Activated naive CD4-positive, alpha-beta T cell treated with anti-CD3 and anti-CD28 coated beads, Interleukin-2, amount 50 U/mL, for 72 hours (primary cell): ENCODE measurements around the gene PCBP3. TPM values are rescaled to one million over a fixed set of nuclear protein-coding genes. Genes with fewer than 3 reads are reported as not detected.
A peak's percentile ranks its signal among the peaks of the same experiment; 100 is the strongest.
"Not testable (repeated sequence)": the region's sequence is repeated elsewhere in the genome, so short reads cannot be mapped to it uniquely, and the experiment has no call there.

Source experiments
- ATAC-seq, 2 donors: fragments of 150-1000 bp; cut with Tn5 transposase; 2 replicates each; pipeline ENCODE4 v1.10.0; 2021; ENCODE audit warnings: mild to moderate bottlenecking in 2 of 2, moderate library complexity in 2 of 2
- DNase-seq, 2 donors: peaks; one replicate each; pipeline ENCODE4 v3.0.0; 2021 to 2022; ENCODE audit warnings: low spot score in 2 of 2
- H3K27ac Mint-ChIP-seq, 2 donors: one replicate each; pipeline ENCODE4 v1.8.0; 2022; ENCODE audit warnings: mild to moderate bottlenecking in 2 of 2, mixed read lengths in 2 of 2
- H3K36me3 Mint-ChIP-seq, 2 donors: one replicate each; pipeline ENCODE4 v1.8.0; 2022; ENCODE audit warnings: mixed read lengths in 2 of 2
- H3K9me3 Mint-ChIP-seq, 2 donors: one replicate each; pipeline ENCODE4 v1.8.0; 2022; ENCODE audit warnings: mixed read lengths in 2 of 2
- total RNA-seq, 2 donors: library from RNA; stranded (reverse); gene quantifications; one replicate each; pipeline ENCODE4 v1.2.3, GENCODE V29; 2022

PCBP3 gene
- total RNA-seq, 2 donors from 2014 or later: 19.7 to 26.3 TPM

DNA sequence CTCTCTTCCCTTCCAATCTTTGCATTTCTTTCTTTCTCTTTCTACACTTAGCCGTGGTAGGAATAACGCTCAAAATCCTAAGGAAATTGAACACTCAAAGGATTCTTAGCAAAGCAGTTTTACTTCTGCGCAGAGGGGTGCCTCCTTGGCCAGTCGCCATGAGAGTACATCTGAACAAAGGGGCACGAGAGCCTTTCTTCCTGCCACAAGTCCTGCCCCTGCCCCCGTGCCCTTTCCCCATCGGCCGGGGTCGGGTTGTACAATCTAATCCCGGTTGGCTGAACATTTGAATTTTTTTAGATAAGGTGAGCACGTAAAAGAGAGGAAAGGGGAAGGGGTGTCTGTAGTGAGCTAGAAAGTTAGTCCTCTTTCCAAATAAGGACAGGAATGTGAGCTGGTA is 309.4 kb downstream of the PCBP3 start:
- Mint-ChIP-seq H3K27ac (no peak overlapping the region), H3K9me3 (no peaks in the 10 kb centered on the region), H3K36me3 (no peaks in the 10 kb centered on the region)
- DNase-seq: no peak
- no peak for ATAC-seq

DNA sequence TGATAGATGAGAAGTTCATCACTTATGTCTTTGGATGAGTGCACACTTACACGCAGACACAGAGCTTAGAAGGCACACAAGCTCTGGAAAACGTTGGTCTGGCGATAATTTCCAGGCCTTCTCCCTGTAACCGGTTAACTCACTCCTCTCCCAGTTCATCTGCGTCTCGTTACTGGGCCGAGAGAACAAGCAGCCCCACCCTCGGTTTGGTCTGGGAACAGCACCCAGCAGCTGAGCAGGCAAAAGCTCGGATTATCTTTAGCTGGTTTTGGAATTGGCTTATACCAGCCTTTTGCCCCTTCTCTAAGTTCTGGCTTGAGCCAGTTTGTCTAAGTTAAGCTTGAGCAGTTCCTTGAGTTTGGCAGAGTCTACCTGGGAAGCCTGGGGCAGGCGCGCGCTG is 310.7 kb downstream of the PCBP3 start:
- no peak overlapping the region for H3K27ac Mint-ChIP-seq
- H3K36me3 Mint-ChIP-seq: no peaks in the 10 kb centered on the region
- no peaks in the 10 kb centered on the region for H3K9me3 Mint-ChIP-seq
- DNase-seq (no peak), ATAC-seq (no peak)

DNA sequence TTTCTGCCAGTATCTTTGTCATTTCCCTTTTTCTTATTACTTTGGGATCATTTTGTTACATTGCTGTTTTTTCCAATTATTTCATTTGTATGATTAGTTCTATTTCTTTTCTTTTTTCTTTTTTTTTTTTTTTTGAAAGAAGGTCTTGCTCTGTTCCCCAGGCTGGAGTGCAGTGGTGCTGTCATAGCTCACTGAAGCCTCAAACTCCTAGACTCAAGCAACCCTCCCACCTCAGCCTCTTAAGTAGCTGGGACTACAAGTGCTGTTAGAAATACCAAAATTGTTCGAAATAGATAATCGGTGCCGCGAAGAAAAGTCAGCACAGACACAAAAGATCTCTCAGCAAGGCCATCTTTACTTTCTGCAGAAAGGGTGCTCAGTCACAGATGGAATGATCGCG is 311.4 kb downstream of the PCBP3 start:
- Mint-ChIP-seq H3K36me3 (no peaks in the 10 kb centered on the region), H3K27ac (no peak overlapping the region), H3K9me3 (no peaks in the 10 kb centered on the region)
- no peak for DNase-seq
- ATAC-seq: no peak

DNA sequence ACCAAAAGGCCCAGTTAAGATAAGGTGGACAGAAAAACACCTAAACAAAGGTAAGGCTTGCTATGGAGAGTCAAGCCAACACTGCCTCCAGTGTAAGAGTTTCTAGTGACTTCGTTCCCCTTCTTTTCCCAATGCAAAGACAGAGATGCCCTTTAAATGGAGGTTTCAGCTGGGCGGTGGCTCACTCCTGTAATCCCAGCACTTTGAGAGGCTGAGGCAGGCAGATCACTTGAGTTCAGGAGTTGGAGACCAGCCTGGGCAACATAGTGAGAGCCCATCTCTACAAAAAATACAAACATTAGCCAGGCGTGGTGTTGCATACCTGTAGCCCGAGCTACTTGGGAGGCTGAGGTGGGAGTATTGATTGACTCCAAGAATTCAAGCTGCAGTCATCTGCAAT is 314.0 kb downstream of the PCBP3 start:
- H3K9me3 Mint-ChIP-seq: peaks cover 0 to 7% of the 10 kb centered on the region in 2 donors
- peaks cover 0 to 16% of the 10 kb centered on the region in 2 donors for H3K36me3 Mint-ChIP-seq
- no peak overlapping the region for H3K27ac Mint-ChIP-seq
- no peak for ATAC-seq
- no peak for DNase-seq

DNA sequence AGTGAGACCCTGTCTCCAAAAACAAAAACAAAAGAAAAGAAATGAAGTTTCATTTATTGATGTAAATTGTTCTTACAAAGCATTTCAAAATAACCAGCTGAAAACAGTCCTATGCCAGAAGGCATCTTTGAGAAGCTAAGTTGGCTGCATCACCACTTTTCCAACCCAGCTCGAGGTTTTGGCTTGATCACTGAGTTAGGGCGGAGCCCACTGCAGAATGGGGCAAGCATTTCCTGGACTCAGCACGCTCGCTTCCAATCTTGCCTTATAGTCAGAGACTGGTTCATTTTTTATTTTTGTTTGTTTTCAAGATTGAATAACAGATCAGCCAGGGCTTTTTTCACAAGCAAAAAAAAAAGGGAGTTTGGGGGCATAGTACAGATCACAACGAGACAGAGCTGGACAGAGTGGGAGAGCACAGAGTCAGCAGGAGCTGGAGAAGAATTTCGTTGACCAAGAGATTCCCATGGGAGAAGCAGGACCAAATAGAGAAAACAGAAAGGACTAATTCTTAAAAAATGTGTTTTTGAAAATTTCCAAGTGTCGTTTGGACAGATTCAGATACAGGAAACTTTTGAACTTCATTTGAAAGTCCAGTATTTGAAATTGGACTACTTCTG is 314.6 kb downstream of the PCBP3 start:
- Mint-ChIP-seq H3K27ac (no peak overlapping the region), H3K36me3 (peaks cover 0 to 22% of the 10 kb centered on the region in 2 donors), H3K9me3 (peaks cover 0 to 10% of the 10 kb centered on the region in 2 donors)
- no peak for DNase-seq
- no peak for ATAC-seq

DNA sequence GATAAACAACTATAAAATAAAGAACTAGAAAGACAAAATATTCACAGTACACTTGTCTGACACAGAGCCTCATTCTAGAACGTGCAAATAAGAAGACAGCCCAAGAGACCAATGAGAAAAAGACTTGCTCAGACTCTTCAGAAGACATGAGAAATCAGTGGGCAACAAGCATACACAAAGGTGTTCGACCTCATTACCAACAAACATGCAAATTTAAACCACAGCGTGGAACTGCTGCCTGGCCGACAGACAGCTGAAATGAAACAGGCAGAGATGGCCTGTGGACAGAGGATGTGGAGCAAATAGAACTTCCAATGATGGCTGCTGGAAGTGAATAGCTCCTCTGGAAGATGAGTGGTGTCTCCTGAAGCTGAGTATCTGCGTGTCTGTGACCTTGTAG is 315.7 kb downstream of the PCBP3 start:
- Mint-ChIP-seq H3K27ac (no peak overlapping the region), H3K36me3 (peaks cover 0 to 25% of the 10 kb centered on the region in 2 donors), H3K9me3 (peaks cover 0 to 18% of the 10 kb centered on the region in 2 donors)
- DNase-seq (no peak), ATAC-seq (no peak)

DNA sequence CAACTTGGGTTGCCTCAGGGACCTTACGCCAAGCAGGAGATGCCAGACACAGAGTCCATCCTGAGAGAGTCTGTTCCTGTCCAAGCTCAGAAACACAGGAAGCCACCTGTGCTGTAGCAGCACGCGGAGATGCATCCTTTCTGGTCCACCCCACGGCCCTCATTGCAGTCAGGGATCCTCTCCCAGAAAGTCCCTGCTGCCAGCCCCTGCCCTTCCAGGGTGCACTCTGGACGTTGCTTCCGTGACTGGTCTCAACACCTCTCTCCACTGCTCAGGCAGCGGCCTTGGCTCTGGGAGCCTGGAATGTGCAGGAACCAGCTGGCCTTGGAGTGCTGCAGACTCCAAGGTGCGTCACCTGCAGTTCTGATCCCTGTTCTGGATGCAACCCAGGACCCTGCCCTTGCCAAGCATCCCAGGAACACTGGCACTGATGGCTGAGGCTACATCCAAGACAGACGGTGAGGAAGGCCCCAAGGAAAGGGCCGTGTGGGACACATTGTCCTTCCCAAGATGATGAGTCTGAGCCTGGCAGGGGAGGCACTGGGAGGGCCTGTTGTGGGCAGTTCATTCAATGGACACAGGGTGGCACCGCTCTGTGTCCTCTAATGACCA is 316.4 kb downstream of the PCBP3 start:
- DNase-seq (no peak), ATAC-seq (no peak)
- Mint-ChIP-seq H3K9me3 (peaks cover 0 to 19% of the 10 kb centered on the region in 2 donors), H3K27ac (no peak overlapping the region), H3K36me3 (peaks cover 0 to 25% of the 10 kb centered on the region in 2 donors)

DNA sequence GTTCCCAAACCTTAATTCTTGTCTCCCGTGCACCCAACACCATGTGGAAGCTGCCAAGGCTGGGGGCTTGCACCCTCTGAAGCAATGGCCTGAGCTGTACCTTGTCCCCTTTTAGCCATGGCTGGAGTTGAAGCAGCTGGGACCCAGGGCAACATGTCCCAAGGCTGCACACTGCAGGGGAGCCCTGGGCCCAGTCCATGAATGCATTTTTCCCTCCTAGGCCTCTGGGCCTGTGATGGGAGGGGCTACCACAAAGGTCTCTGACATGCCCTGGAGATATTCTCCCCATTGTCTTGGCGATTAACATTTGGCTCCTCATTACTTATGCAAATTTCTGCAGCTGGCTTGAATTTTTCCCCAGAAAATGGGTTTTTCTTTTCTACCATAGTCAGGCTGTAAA is 317.9 kb downstream of the PCBP3 start:
- not testable (repeated sequence) for H3K27ac Mint-ChIP-seq, ATAC-seq, DNase-seq
- Mint-ChIP-seq H3K9me3 (peaks cover 0 to 19% of the 10 kb centered on the region in 2 donors), H3K36me3 (peaks cover 0 to 25% of the 10 kb centered on the region in 2 donors)

DNA sequence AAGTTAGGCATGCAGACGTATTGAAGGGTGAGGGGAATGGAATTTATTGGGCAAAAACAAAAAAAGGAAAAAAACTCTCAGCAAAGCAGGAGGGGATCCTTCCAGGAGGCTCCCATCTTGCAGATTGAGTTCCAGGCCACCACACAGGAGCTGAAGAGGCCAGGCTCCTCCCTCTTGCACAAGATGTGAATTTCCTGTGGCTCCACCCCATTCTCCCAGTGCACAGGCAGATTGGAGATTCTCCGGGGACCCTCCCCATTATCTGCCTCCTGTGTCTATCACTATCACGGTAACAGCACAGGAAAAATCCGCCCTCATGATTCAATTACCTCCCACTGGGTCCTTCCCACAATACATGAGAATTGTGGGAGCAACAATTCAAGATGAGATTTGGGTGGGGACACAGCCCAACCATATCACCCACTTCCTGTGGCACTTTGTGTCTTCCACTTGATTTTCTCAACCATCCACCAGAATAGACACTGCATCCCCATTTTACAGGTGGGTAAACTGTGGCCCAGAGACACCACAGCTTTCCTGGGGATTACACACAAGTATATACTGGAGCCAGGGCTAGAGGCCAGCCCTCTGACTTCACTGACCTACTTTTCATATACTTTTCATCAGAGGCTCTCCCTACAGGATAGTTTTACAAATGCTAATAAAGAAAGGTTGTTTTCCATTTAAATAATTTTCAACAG is 319.2 kb downstream of the PCBP3 start:
- Mint-ChIP-seq H3K36me3 (peaks cover 0 to 25% of the 10 kb centered on the region in 2 donors), H3K27ac (no peak overlapping the region)
- no peak for ATAC-seq

DNA sequence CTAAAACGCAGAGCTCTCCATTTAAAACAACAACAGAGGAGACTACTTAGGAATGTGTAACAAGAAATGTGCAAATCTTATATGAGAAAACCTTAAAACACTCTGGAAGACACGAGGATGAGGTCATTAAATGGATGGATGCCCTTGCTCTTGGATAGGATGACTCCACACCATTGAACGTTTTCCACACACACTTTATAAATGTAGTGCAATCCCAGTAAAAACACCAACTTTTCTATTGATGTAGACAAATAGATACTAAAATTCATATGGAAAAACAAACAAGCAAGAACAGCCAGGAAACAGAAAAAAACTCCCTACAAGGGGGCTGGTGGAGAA is 319.7 kb downstream of the PCBP3 start:
- ATAC-seq (no peak), DNase-seq (no peak)
- Mint-ChIP-seq H3K27ac (no peak overlapping the region), H3K9me3 (peaks cover 0 to 19% of the 10 kb centered on the region in 2 donors), H3K36me3 (peaks cover 0 to 25% of the 10 kb centered on the region in 2 donors)

More for the DNA sequence above, 319.2 kb downstream of the PCBP3 start:
- H3K9me3 Mint-ChIP-seq: peaks cover 0 to 19% of the 10 kb centered on the region in 2 donors
- DNase-seq: no peak

DNA sequence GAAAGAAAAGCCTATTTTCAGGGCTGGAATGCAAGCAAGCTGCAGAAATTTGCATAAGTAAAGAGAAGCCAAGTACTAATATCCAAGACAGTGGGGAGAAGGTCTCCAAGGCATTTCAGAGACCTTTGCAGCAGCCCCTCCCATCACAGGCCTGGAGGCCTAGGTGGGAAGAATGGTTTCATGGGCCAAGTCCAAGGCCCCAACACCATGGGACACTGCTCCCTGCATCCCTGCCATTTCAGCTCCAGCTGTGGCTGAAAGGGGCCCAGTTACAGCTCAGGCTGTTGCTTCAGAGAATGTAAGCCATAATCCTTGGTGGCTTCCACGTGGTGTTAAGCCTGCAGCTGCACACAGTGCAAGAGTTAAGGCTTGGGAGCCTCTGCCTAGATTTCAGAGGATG is 321.1 kb downstream of the PCBP3 start:
- Mint-ChIP-seq H3K36me3 (peaks cover 0 to 25% of the 10 kb centered on the region in 2 donors), H3K9me3 (peaks cover 0 to 19% of the 10 kb centered on the region in 2 donors), H3K27ac (no peak overlapping the region)
- ATAC-seq (no peak), DNase-seq (no peak)

DNA sequence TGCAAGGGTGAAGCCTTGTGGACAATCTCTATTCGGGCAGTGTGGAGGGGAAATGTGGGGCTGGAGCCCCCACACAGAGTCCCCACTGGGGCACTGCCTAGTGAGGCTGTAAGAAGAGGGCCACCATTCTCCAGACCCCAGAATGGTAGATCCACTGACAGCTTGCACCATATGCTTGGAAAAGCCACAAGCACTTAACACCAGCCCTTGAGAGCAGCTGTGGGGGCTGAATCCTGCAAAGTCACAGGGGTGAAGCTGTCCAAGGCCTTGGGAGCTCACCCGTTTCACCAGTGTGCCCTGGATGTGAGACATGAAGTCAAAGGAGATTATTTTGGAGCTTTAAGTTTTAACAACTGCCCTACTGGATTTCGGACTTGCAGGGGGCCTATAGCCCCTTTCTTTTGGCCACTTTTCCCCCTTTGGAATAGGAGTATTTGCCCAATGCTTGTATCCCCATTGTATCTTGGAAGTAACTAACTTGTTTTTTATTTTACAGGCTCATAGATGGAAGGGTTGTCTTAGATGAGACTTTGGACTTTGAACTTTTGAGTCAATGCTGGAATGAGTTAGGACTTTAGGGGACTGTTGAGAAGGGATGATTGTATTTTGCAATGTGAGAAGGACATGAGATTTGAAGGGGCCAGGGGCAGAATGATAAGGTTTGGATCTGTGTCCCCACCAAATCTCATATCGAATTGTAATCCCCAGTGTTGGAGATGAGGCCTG is 321.7 kb downstream of the PCBP3 start:
- Mint-ChIP-seq H3K27ac (no peak overlapping the region), H3K9me3 (peaks cover 0 to 19% of the 10 kb centered on the region in 2 donors), H3K36me3 (peaks cover 0 to 25% of the 10 kb centered on the region in 2 donors)
- DNase-seq (no peak), ATAC-seq (no peak)

DNA sequence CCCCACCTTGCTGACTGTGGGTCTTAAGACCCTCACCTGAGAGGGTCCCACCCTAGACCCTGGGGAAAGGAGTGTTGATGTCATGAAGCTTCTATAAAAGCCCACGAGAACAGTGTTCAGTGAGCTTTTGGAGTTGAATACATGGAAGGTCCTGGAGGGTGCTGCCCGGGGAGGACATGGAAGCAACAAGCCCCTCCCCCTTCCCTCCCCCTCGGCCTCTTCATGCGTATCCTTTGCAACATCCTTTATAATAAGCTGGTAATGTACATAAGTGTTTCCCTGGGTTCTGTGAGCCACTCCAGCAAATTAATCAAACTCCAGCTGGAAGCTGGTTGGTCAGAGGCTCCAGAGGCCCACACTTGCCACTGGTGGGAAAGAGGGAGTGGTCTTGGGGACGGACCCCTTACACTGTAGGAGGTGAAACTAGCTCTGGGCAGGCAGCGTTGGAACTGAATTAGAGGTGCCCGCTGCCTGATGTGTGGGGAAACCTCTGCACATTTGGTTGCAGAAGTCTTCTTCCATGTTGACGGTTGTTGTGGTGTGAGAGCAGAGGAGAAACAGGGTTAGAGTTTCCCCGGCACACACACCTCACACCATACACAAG is 323.4 kb downstream of the PCBP3 start:
- ATAC-seq (no peak), DNase-seq (no peak)
- Mint-ChIP-seq H3K9me3 (peaks cover 0 to 16% of the 10 kb centered on the region in 2 donors), H3K27ac (no peak overlapping the region), H3K36me3 (peaks cover 0 to 15% of the 10 kb centered on the region in 2 donors)

DNA sequence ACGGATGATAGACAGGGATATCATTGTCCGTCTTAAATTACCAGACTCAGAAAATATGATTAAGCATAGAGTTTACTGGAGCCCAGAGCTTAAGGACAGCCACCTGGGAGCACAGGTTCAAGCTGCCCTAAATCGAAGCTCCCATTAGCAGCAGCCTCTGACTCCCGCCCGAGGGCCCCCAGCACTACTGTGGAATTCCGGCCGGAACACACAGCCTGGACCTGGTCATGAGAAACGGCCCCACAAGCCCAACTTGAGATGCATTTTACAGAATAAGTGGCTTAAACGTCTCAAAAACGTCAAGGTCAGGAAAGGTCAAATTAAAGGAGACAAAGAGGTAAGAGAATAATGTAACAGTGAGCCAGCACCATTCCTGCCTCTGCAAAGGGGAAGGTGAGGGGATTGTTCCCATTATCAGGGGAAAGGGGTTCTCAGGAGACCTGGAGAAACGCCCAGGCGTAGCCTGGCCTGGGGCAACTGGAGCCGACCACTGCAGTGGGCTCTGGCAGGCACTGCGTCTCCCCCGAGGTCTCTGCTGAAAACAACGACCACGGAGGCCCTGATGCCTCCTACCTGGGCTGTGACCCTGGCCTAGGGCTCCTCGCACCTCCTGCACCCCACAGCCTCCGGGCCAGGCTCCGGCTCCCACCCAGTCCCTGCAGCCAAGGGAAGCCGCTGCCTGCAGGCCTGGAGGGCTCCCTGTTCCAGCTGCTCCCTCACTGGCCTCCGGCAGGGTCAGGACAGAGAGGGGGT is 326.6 kb downstream of the PCBP3 start:
- ATAC-seq (no peak), DNase-seq (no peak)
- no peaks in the 10 kb centered on the region for H3K9me3 Mint-ChIP-seq
- no peaks in the 10 kb centered on the region for H3K36me3 Mint-ChIP-seq
- H3K27ac Mint-ChIP-seq: no peak overlapping the region

DNA sequence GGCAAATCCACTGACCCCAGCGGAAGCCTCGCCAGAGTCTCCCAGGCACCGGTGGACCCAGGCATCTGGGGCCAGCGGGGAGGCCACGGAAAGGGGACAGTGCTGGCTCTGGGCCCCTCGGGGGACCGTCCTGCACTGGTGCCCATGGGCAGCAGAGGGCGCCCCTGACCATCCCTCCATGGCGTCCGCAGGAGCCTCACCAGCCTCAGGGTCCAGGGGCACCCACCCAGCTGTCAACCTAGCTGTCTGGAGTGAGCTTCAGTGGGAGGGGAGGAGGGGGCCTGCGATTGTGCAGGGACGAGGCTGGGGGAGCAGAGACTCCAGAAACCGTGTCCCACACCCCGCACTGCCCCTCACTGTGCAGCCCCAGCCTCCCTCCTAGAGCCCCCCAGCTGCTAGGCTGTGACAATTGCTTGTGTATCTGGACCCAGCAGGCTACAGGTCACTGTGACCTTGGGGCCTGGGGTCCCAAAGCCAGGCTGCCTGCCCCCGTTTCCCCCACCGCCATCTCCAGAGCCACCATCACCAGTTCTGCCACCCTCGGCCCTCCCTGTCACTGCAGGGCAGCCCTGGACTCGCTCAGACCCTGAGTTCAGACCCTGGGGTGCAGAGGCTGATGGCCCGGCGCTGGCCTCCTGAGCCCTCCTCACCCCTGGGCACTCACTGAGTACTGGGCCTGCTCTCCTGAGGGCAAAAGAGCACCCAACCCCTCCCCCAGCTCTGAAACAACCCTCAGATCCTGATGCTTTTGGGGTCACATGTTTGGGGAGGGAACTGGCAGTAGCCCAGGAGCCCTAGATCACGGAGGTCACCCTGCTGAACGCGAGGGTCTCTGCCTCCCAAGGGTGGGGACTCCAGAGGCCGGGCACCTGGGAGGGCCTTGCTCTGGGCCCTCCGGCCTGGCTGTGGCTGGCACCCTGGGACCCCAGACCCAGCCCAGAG is 327.4 kb downstream of the PCBP3 start:
- H3K9me3 Mint-ChIP-seq: no peaks in the 10 kb centered on the region
- no peaks in the 10 kb centered on the region for H3K36me3 Mint-ChIP-seq
- ATAC-seq (peak; percentile 51 to 65), DNase-seq (peak in 1 of 2 donors; percentile 73)
- no peak overlapping the region for H3K27ac Mint-ChIP-seq
